Stomach (tissue), 9 donors: ENCODE measurements around the gene LCK. TPM values are rescaled to one million over a fixed set of nuclear protein-coding genes. Genes with fewer than 3 reads are reported as not detected.

Source experiments
- DNase-seq, 2 donors: peaks; one replicate each; pipeline versions ENCODE4 v3.0.0 to v3.0.0-alpha.2; 2013 to 2019
- H3K27ac ChIP-seq, 5 donors: fragments of 200-600 bp in 4 of 5; sonication (generic) in 4 of 5; one replicate each; pipeline ENCODE4 v1.5.1; 2013 to 2019; ENCODE audit warnings: mild to moderate bottlenecking in 1 of 5, moderate library complexity in 1 of 5
- H3K27me3 ChIP-seq, 3 donors: fragments of 200-600 bp; sonication (generic); one replicate each; pipeline ENCODE4 v1.5.1; 2017 to 2019; ENCODE audit warnings: mixed run types in 1 of 3
- H3K36me3 ChIP-seq, 4 donors: fragments of 200-600 bp; sonication (generic); 1 replicate in 3 of 4; 2 replicates in 1 of 4; pipeline ENCODE4 v1.5.1; 2016 to 2019
- H3K4me1 ChIP-seq, 4 donors: fragments of 200-600 bp; sonication (generic); one replicate each; pipeline ENCODE4 v1.5.1; 2016 to 2019
- H3K4me3 ChIP-seq, 4 donors: fragments of 200-600 bp; sonication (generic) in 3 of 4; one replicate each; pipeline ENCODE4 v1.5.1; 2016 to 2019; ENCODE audit warnings: mild to moderate bottlenecking in 1 of 4
- H3K9me3 ChIP-seq, 4 donors: fragments of 200-600 bp; sonication (generic); one replicate each; pipeline ENCODE4 v1.5.1; 2016 to 2019
- EP300 ChIP-seq: sonication (generic); formaldehyde crosslinking; IDR thresholded peaks from one replicate; pipeline ENCODE4 v1.6.1; 2017; ENCODE audit warnings: antibody characterized with exemption
- POLR2A ChIP-seq, 4 donors: fragments of 450-650 bp; IDR thresholded peaks; one replicate each; pipeline ENCODE4 v1.6.1; 2016; ENCODE audit warnings: antibody characterized with exemption in 4 of 4, control low read depth in 2 of 4, mild to moderate bottlenecking in 1 of 4, moderate library complexity in 1 of 4
- POLR2AphosphoS5 ChIP-seq, 3 donors: sonication (generic); formaldehyde crosslinking; IDR thresholded peaks; one replicate each; pipeline ENCODE4 v1.6.1; 2016; ENCODE audit warnings: antibody characterized with exemption in 3 of 3
- WGBS, 5 donors: extraction: QIAGEN DNeasy Blood & Tissue Kit in 3 of 5; methylation state at CpG; one replicate each; pipeline versions ENCODE4 v1.1.5 to v1.1.7; 2013 to 2018; 5-methylcytosine and 5-hydroxymethylcytosine counted together
- intact Hi-C: fragments of 100-400 bp; cut with DNase I; formaldehyde crosslinking; loops from one replicate; pipeline ENCODE4 v1.15.1; 2023; ENCODE audit warnings: low total_unique reads
- polyA plus RNA-seq, 3 donors: library from polyadenylated mRNA; stranded (reverse); fragments of 200-250 nt; gene quantifications; one replicate each; pipeline ENCODE4 v1.2.3, GENCODE V29; 2013
- total RNA-seq, 5 donors: library from RNA; depleted of rRNA; stranded (reverse); fragments of >200 nt; gene quantifications; one replicate each; pipeline versions ENCODE4 v1.1.0 to v1.2.3, GENCODE V29; 2014 to 2016
- TF ChIP-seq, protein P1 (sequence below), 7 experiments: fragments of 450-650 bp in 4 of 7; fragments of 200-600 bp in 3 of 7; sonication (generic) in 3 of 7; IDR thresholded peaks; one replicate each; pipeline ENCODE4 v1.5.1; 2016 to 2019; ENCODE audit warnings: antibody characterized with exemption in 7 of 7, control low read depth in 2 of 7, mild to moderate bottlenecking in 1 of 7
- donor health status: healthy with polysubstance abuse.
- donor health status: Bipolar disorder and iron deficiency.
- donor health status: healthy.

The LCK gene
- total and polyA plus RNA-seq, 8 donors: 0.58 to 6.4 (median 2.2) TPM

GRCh38 chr1:32321712-32322291, 70.7 kb downstream of the LCK start:
- Histone ChIP-seq H3K27me3 (no peaks in the 10 kb centered on the region), H3K4me3 (peak overlapping the region in 1 of 4 donors; percentile 23), H3K27ac (peak overlapping the region; percentile 80 to 87 (median 85)), H3K4me1 (peaks cover 24 to 45% (median 35%) of the 10 kb centered on the region in 4 donors), H3K36me3 (peaks cover 19 to 76% (median 68%) of the 10 kb centered on the region in 4 donors), H3K9me3 (no peaks in the 10 kb centered on the region)
- TF ChIP-seq POLR2AphosphoS5 (IDR thresholded peaks at IDR 0.05): peak in 2 of 3 donors; percentile 32 to 66
- TF ChIP-seq, protein P1, sequence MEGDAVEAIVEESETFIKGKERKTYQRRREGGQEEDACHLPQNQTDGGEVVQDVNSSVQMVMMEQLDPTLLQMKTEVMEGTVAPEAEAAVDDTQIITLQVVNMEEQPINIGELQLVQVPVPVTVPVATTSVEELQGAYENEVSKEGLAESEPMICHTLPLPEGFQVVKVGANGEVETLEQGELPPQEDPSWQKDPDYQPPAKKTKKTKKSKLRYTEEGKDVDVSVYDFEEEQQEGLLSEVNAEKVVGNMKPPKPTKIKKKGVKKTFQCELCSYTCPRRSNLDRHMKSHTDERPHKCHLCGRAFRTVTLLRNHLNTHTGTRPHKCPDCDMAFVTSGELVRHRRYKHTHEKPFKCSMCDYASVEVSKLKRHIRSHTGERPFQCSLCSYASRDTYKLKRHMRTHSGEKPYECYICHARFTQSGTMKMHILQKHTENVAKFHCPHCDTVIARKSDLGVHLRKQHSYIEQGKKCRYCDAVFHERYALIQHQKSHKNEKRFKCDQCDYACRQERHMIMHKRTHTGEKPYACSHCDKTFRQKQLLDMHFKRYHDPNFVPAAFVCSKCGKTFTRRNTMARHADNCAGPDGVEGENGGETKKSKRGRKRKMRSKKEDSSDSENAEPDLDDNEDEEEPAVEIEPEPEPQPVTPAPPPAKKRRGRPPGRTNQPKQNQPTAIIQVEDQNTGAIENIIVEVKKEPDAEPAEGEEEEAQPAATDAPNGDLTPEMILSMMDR (IDR thresholded peaks at IDR 0.05): no peak
- no peak for TF ChIP-seq POLR2A (IDR thresholded peaks at IDR 0.05)
- DNase-seq: peak; percentile 88 to 90
- intact Hi-C loops: no loop called here
- 7 to 20% (median 16%) methylated on average over 5 of the region's 5 CpGs for WGBS, 5 donors

DNA sequence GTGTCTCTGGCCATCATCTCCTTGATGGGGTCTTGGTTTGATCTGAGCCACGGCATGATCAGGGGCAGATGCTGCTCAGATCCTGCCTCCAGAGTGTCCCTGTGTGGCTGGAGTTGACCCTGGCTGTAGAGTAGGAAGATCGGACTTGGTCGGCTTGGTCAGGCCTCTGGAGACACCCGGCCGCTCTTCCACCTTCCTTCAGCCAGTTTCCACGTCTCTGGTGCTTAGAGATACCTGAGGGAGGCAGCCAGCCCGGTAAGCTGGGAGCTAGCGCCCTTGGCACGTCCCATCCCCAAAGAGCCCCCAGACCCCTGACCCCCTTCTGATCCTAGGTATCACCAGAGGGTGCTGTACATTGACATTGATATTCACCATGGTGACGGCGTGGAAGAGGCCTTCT, 76.1 kb downstream of the LCK start:
- Histone ChIP-seq H3K27me3 (no peaks in the 10 kb centered on the region), H3K27ac (no peak overlapping the region), H3K9me3 (no peaks in the 10 kb centered on the region), H3K36me3 (peaks cover 47 to 96% (median 89%) of the 10 kb centered on the region in 4 donors), H3K4me3 (no peak overlapping the region), H3K4me1 (peaks cover 8 to 20% (median 13%) of the 10 kb centered on the region in 4 donors)
- intact Hi-C loops: no loop called here
- TF ChIP-seq POLR2A (IDR thresholded peaks at IDR 0.05): no peak
- no peak for TF ChIP-seq POLR2AphosphoS5 (IDR thresholded peaks at IDR 0.05)
- TF ChIP-seq, protein P1 (IDR thresholded peaks at IDR 0.05): no peak
- TF ChIP-seq EP300: no peak
- DNase-seq: no peak
- WGBS, 5 donors: 93 to 97% (median 95%) methylated on average over 10 to 11 of the region's 11 CpGs

- peaks cover 0 to 3% (median 0%) of the 10 kb centered on the region in 3 donors for H3K27me3 ChIP-seq
- no peak for DNase-seq
- peaks cover 11 to 33% (median 28%) of the 10 kb centered on the region in 4 donors for H3K4me1 ChIP-seq
- H3K9me3 ChIP-seq: no peaks in the 10 kb centered on the region
- 75 to 88% (median 86%) methylated on average over 4 of the region's 4 CpGs for WGBS, 5 donors
- TF ChIP-seq EP300: no peak
- TF ChIP-seq POLR2AphosphoS5 (IDR thresholded peaks at IDR 0.05): no peak
- TF ChIP-seq, protein P1 (IDR thresholded peaks at IDR 0.05): no peak
- TF ChIP-seq POLR2A (IDR thresholded peaks at IDR 0.05): no peak
- peaks cover 45 to 93% (median 85%) of the 10 kb centered on the region in 4 donors for H3K36me3 ChIP-seq
- H3K4me3 ChIP-seq: no peak overlapping the region
- H3K27ac ChIP-seq: no peak overlapping the region
- intact Hi-C loops: no loop called here
These were observed 78.9 kb downstream of the LCK start for GRCh38 chr1:32329931-32330466.

GRCh38 chr1:32330558-32331151, 79.6 kb downstream of the LCK start:
- Histone ChIP-seq H3K9me3 (no peaks in the 10 kb centered on the region), H3K4me1 (peaks cover 13 to 37% (median 32%) of the 10 kb centered on the region in 4 donors), H3K27me3 (peaks cover 0 to 3% (median 0%) of the 10 kb centered on the region in 3 donors), H3K27ac (no peak overlapping the region), H3K4me3 (no peak overlapping the region), H3K36me3 (peaks cover 44 to 87% (median 79%) of the 10 kb centered on the region in 4 donors)
- intact Hi-C loops: no loop called here
- no peak for DNase-seq
- TF ChIP-seq, protein P1 (IDR thresholded peaks at IDR 0.05): no peak
- TF ChIP-seq EP300: no peak
- no peak for TF ChIP-seq POLR2AphosphoS5 (IDR thresholded peaks at IDR 0.05)
- no peak for TF ChIP-seq POLR2A (IDR thresholded peaks at IDR 0.05)
- WGBS, 5 donors: 85 to 93% (median 89%) methylated on average over 10 to 12 of the region's 12 CpGs
